ENCODE results near the gene UPF2. TPM values are rescaled to one million over a fixed set of nuclear protein-coding genes. Genes with fewer than 3 reads are reported as not detected.

Gene UPF2
- total RNA-seq, 1 experiment from 2014 or later: 30.6 TPM

DNA sequence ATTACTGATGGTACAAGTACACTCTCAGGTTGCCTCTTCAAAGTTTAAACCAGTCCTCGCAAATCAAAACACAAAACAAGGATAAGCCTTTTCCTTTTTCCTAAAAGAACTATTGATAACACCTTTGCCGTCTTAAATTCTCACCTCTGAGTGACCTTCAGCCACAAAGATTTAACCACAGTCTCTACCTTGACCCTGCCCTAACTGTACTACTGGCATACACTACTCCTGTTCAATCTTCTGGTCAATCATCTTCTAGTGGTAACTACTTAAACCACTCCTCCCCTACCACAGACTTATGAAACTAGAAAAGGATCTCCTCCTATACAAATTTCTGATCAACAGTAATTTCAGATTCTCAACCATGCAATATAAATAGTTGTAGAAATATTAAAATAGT, 15.1 kb downstream of the UPF2 start:
- H3K9me3 ChIP-seq (ENCODE audit: low read depth, low read length, poor library complexity, severe bottlenecking): no peaks in the 10 kb centered on the region
- no peak overlapping the region for H3K27ac ChIP-seq (ENCODE audit: low read depth, low read length, poor library complexity, severe bottlenecking)
- BruUV-seq (replicated peaks): TSS peak; percentile 2
- H3K4me3 ChIP-seq (ENCODE audit: low read depth, low read length, poor library complexity, severe bottlenecking): no peak overlapping the region
- peaks cover 30% of the 10 kb centered on the region for H3K36me3 ChIP-seq (ENCODE audit: insufficient read depth, low read length, poor library complexity, severe bottlenecking)
- no peaks in the 10 kb centered on the region for H3K27me3 ChIP-seq (replicated peaks; ENCODE audit: insufficient read depth, low read depth, low read length, poor library complexity)
- ChIA-PET POLR2A (ENCODE audit: low non-redundant PET) (no interaction called here), CTCF (no interaction called here)
- intact Hi-C loops (cut with micrococcal nuclease; ENCODE audit: unreplicated experiment): no loop called here
- DNase-seq (ENCODE audit: low spot score): no peak
- TF ChIP-seq EZH2 (IDR thresholded peaks at IDR 0.05; ENCODE audit: borderline replicate concordance, low read depth, low read length, poor library complexity, severe bottlenecking): no peak
- TF ChIP-seq, protein P1, sequence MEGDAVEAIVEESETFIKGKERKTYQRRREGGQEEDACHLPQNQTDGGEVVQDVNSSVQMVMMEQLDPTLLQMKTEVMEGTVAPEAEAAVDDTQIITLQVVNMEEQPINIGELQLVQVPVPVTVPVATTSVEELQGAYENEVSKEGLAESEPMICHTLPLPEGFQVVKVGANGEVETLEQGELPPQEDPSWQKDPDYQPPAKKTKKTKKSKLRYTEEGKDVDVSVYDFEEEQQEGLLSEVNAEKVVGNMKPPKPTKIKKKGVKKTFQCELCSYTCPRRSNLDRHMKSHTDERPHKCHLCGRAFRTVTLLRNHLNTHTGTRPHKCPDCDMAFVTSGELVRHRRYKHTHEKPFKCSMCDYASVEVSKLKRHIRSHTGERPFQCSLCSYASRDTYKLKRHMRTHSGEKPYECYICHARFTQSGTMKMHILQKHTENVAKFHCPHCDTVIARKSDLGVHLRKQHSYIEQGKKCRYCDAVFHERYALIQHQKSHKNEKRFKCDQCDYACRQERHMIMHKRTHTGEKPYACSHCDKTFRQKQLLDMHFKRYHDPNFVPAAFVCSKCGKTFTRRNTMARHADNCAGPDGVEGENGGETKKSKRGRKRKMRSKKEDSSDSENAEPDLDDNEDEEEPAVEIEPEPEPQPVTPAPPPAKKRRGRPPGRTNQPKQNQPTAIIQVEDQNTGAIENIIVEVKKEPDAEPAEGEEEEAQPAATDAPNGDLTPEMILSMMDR (conservative IDR thresholded peaks at IDR 0.05; ENCODE audit: low read depth, low read length): no peak
- H3K4me1 ChIP-seq (ENCODE audit: insufficient read depth, low read length, poor library complexity, severe bottlenecking): no peaks in the 10 kb centered on the region

DNA sequence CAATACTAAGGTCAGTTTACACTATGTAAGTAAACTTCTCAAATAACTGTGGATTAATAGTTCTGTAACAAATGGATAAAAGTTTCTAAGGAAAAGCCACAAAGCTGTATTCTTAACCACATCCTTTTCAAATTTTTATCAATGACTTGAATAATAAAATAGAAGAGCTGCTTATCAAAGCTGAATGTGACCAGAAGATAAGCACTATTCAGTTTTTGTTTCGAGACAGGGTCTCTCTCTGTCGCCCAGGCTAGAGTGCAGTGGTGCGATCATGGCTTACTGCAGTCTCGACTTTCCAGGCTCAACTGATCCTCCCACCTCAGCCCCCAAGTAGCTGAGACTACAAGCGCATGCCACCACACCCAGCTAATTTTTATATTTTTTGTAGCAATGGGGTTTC, 17.0 kb downstream of the UPF2 start:
- no peaks in the 10 kb centered on the region for H3K9me3 ChIP-seq (ENCODE audit: low read depth, low read length, poor library complexity, severe bottlenecking)
- no peak for DNase-seq (ENCODE audit: low spot score)
- H3K27me3 ChIP-seq (replicated peaks; ENCODE audit: insufficient read depth, low read depth, low read length, poor library complexity): no peaks in the 10 kb centered on the region
- H3K4me1 ChIP-seq (ENCODE audit: insufficient read depth, low read length, poor library complexity, severe bottlenecking): no peaks in the 10 kb centered on the region
- H3K4me3 ChIP-seq (ENCODE audit: low read depth, low read length, poor library complexity, severe bottlenecking): no peak overlapping the region
- CTCF ChIA-PET: no interaction called here
- no TSS peak for BruUV-seq (replicated peaks)
- TF ChIP-seq EZH2 (IDR thresholded peaks at IDR 0.05; ENCODE audit: borderline replicate concordance, low read depth, low read length, poor library complexity, severe bottlenecking): no peak
- TF ChIP-seq, protein P1 (conservative IDR thresholded peaks at IDR 0.05; ENCODE audit: low read depth, low read length): no peak
- peaks cover 38% of the 10 kb centered on the region for H3K36me3 ChIP-seq (ENCODE audit: insufficient read depth, low read length, poor library complexity, severe bottlenecking)
- H3K27ac ChIP-seq (ENCODE audit: low read depth, low read length, poor library complexity, severe bottlenecking): no peak overlapping the region
- POLR2A ChIA-PET (ENCODE audit: low non-redundant PET): no interaction called here
- intact Hi-C loops (cut with micrococcal nuclease; ENCODE audit: unreplicated experiment): no loop called here

DNA sequence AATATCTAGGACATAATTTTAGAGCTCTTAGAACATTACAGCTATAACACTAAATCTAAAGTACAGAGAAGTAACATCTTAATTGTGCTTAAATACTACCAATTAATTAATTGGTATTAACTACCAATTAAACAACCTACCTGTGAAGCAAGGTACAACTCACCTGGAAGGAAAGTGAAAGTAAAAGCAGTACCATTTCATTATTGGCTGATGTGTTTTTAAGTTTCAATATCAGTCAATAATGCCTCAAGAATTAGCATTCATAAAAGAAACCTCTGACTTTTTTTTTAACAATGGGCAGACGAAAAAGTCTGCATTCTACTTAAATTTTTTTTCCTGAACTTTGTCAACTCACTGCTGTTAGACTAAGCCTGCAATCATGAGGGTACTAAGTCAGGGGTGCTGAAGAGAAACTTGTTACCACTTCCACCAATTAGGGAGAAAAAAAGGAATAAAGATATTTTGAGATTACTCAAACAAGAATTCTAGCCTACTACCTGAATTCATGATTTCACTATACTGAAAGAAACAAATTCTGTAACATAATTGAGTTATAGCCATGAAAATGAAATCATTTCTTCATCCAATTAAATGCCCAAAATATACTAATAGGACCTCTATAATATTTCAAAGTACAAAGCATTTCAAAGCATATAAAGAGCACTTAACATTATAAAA, 19.9 kb downstream of the UPF2 start:
- DNase-seq (ENCODE audit: low spot score): no peak
- Histone ChIP-seq H3K36me3 (ENCODE audit: insufficient read depth, low read length, poor library complexity, severe bottlenecking) (peaks cover 21% of the 10 kb centered on the region), H3K27ac (ENCODE audit: low read depth, low read length, poor library complexity, severe bottlenecking) (no peak overlapping the region), H3K27me3 (replicated peaks; ENCODE audit: insufficient read depth, low read depth, low read length, poor library complexity) (no peaks in the 10 kb centered on the region), H3K4me1 (ENCODE audit: insufficient read depth, low read length, poor library complexity, severe bottlenecking) (no peaks in the 10 kb centered on the region), H3K9me3 (ENCODE audit: low read depth, low read length, poor library complexity, severe bottlenecking) (no peaks in the 10 kb centered on the region), H3K4me3 (ENCODE audit: low read depth, low read length, poor library complexity, severe bottlenecking) (no peak overlapping the region)
- no TSS peak for BruUV-seq (replicated peaks)
- ChIA-PET POLR2A (ENCODE audit: low non-redundant PET) (no interaction called here), CTCF (no interaction called here)
- TF ChIP-seq, protein P1 (conservative IDR thresholded peaks at IDR 0.05; ENCODE audit: low read depth, low read length): no peak
- no peak for TF ChIP-seq EZH2 (IDR thresholded peaks at IDR 0.05; ENCODE audit: borderline replicate concordance, low read depth, low read length, poor library complexity, severe bottlenecking)
- intact Hi-C loops (cut with micrococcal nuclease; ENCODE audit: unreplicated experiment): no loop called here

Data from A673 (cell line).